HepG2 (cell line): ENCODE data around the gene CCDC88C. TPM values are rescaled to one million over a fixed set of nuclear protein-coding genes. Genes with fewer than 3 reads are reported as not detected.

Source experiments
- ATAC-seq: fragments of 200-7000 bp; cut with Tn5 transposase; 3 replicates; pipeline ENCODE4 v1.9.1; 2020; ENCODE audit warnings: mild to moderate bottlenecking, moderate library complexity
- BruUV-seq: library from RNA; stranded (reverse); fragments of 400-500 nt; replicated peaks from 2 replicates; lab custom pipeline; 2021; lab: Mats Ljungman, UMichigan
- CTCF ChIA-PET: fragments of 300-600 bp; formaldehyde crosslinking; extraction: SDS; loops from one replicate; lab custom pipeline; 2021; ENCODE audit warnings: low total read pairs, inconsistent platforms, low intra/inter-chr PET ratio; lab: Yijun Ruan, JAX
- POLR2A ChIA-PET: fragments of 350-600 bp; sonication (Branson Sonifier 250); formaldehyde crosslinking; loops from one replicate; lab custom pipeline; 2020; ENCODE audit warnings: antibody characterized with exemption, inconsistent platforms; lab: Yijun Ruan, JAX
- DNase-seq: peaks from one replicate; pipeline ENCODE4 v3.0.0-alpha.2; 2015; ENCODE audit warnings: low spot score
- FAIRE-seq: peaks from 3 replicates; lab custom pipeline; 2011; peaks lifted over from hg19 to GRCh38; lab: Jason Lieb, UNC
- H2AFZ ChIP-seq: one replicate; pipeline ENCODE4 v1.6.1; 2011; ENCODE audit warnings: low read length, inconsistent platforms
- H3K27ac ChIP-seq: fragments of 300-600 bp; 3 replicates; pipeline ENCODE4 v1.8.0; 2011; ENCODE audit warnings: mixed run types, mild to moderate bottlenecking, mixed read lengths, low read length, inconsistent platforms; ENCODE audit not compliant: insufficient read depth; ENCODE audit errors: extremely low read length
- H3K27me3 ChIP-seq, 2 experiments: fragments of 200-600 bp in 1 of 2; 2 replicates in 1 of 2; 3 replicates in 1 of 2; pipeline versions ENCODE4 v1.6.0 to v1.8.0; 2011; ENCODE audit warnings: low read length in 2 of 2, mild to moderate bottlenecking in 2 of 2, moderate library complexity in 2 of 2, inconsistent platforms in 1 of 2; ENCODE audit not compliant: insufficient read depth in 2 of 2, control insufficient read depth in 1 of 2
- H3K36me3 ChIP-seq, 2 experiments: fragments of 200-600 bp in 1 of 2; replicated peaks in 1 of 2; 2 replicates in 1 of 2; 3 replicates in 1 of 2; pipeline versions ENCODE4 v1.5.1 to v1.8.0; 2011; ENCODE audit warnings: low read length in 2 of 2, inconsistent platforms in 1 of 2; ENCODE audit not compliant: insufficient read depth in 2 of 2, control insufficient read depth in 1 of 2
- H3K4me1 ChIP-seq: 2 replicates; pipeline ENCODE4 v1.5.1; 2012; ENCODE audit warnings: low read length, inconsistent platforms; ENCODE audit not compliant: insufficient read depth
- H3K4me2 ChIP-seq: 2 replicates; pipeline ENCODE4 v1.6.0; 2011; ENCODE audit warnings: low read depth, low read length, inconsistent platforms
- H3K4me3 ChIP-seq, 3 experiments: fragments of 200-600 bp in 1 of 3; sonication (generic), shearing (Covaris generic) in 1 of 3; replicated peaks in 1 of 3; 2 replicates each; pipeline ENCODE4 v1.5.1; 2011 to 2016; ENCODE audit warnings: low read length in 3 of 3, inconsistent platforms in 2 of 3, low read depth in 2 of 3, mild to moderate bottlenecking in 2 of 3, control low read depth in 1 of 3, mixed read lengths in 1 of 3; ENCODE audit not compliant: insufficient read depth in 1 of 3
- H3K79me2 ChIP-seq: one replicate; pipeline ENCODE4 v1.6.1; 2011; ENCODE audit warnings: low read length, inconsistent platforms; ENCODE audit not compliant: insufficient read depth
- H3K9ac ChIP-seq: 2 replicates; pipeline ENCODE4 v1.6.0; 2011; ENCODE audit warnings: mild to moderate bottlenecking, low read depth, low read length, inconsistent platforms; ENCODE audit not compliant: insufficient read depth
- H3K9me3 ChIP-seq: 2 replicates; pipeline ENCODE4 v1.5.1; 2012; ENCODE audit warnings: mild to moderate bottlenecking, low read length
- H4K20me1 ChIP-seq: 2 replicates; pipeline ENCODE4 v1.6.0; 2011; ENCODE audit warnings: inconsistent platforms, mild to moderate bottlenecking, low read length, moderate library complexity; ENCODE audit not compliant: insufficient read depth
- ATF4 ChIP-seq, 2 experiments: fragments of 450-650 bp in 1 of 2; sonication (generic) in 1 of 2; formaldehyde crosslinking; IDR thresholded peaks; 2 replicates each; pipeline versions ENCODE4 v1.5.0 to v1.8.0; 2020 to 2022; ENCODE audit warnings: mild to moderate bottlenecking in 1 of 2, missing genetic modification reagents in 1 of 2
- ATF6 ChIP-seq: sonication (generic); formaldehyde crosslinking; conservative IDR thresholded peaks from 2 replicates; pipeline ENCODE4 v1.4.0; 2020; ENCODE audit warnings: missing genetic modification reagents
- DBP ChIP-seq: sonication (generic); formaldehyde crosslinking; IDR thresholded peaks from 2 replicates; pipeline ENCODE4 v1.4.0; 2020; ENCODE audit warnings: missing genetic modification reagents; ENCODE audit errors: not compliant biosample characterization
- KLF16 ChIP-seq, 2 experiments: sonication (generic) in 1 of 2; formaldehyde crosslinking in 1 of 2; IDR thresholded peaks; 2 replicates each; pipeline versions ENCODE4 v1.6.1 to v1.8.0; 2016 to 2023; ENCODE audit warnings: missing genetic modification reagents in 2 of 2, missing compliant biosample characterization in 1 of 2
- NFATC3 ChIP-seq: sonication (generic); formaldehyde crosslinking; IDR thresholded peaks from 2 replicates; pipeline ENCODE4 v1.5.1; 2020; ENCODE audit warnings: mild to moderate bottlenecking, missing genetic modification reagents
- PCBP2 ChIP-seq: fragments of 200-400 bp; formaldehyde crosslinking; optimal IDR thresholded peaks from 2 replicates; pipeline ENCODE3; 2018; ENCODE audit warnings: low read length, low read depth; ENCODE audit not compliant: poor library complexity, severe bottlenecking
- POLR2A ChIP-seq, 2 experiments: IDR thresholded peaks; 2 replicates each; pipeline ENCODE4 v1.6.1; 2011; ENCODE audit warnings: low read depth in 2 of 2, low read length in 2 of 2, mild to moderate bottlenecking in 1 of 2, moderate library complexity in 1 of 2; ENCODE audit not compliant: insufficient read depth in 1 of 2
- SPEN ChIP-seq: sonication (generic); formaldehyde crosslinking; IDR thresholded peaks from 2 replicates; pipeline ENCODE4 v1.5.1; 2020; ENCODE audit warnings: low read depth, mild to moderate bottlenecking, missing genetic modification reagents
- ZBTB34 ChIP-seq: sonication (generic); formaldehyde crosslinking; IDR thresholded peaks from 2 replicates; pipeline ENCODE4 v1.8.0; 2022; ENCODE audit warnings: mild to moderate bottlenecking, missing genetic modification reagents
- ZNF674 ChIP-seq: sonication (generic); formaldehyde crosslinking; IDR thresholded peaks from 2 replicates; pipeline ENCODE4 v1.5.0; 2020; ENCODE audit warnings: low read depth, mild to moderate bottlenecking, missing genetic modification reagents
- ZNF784 ChIP-seq: sonication (generic); formaldehyde crosslinking; IDR thresholded peaks from 2 replicates; pipeline ENCODE4 v1.5.1; 2020; ENCODE audit warnings: missing genetic modification reagents, mild to moderate bottlenecking, borderline replicate concordance
- ZNF83 ChIP-seq: sonication (generic); formaldehyde crosslinking; IDR thresholded peaks from 2 replicates; pipeline ENCODE4 v1.4.0; 2020; ENCODE audit warnings: missing genetic modification reagents, mild to moderate bottlenecking, borderline replicate concordance
- whole genome bisulfite sequencing: methylation state at CpG from one replicate; pipeline ENCODE4 v1.1.6; 2017; ENCODE audit warnings: low lambda C conversion rate; 5-methylcytosine and 5-hydroxymethylcytosine counted together
- in situ Hi-C: cut with HindIII; loops from 2 replicates; pipeline ENCODE4 v1.10.0; 2017; ENCODE audit warnings: low pct_unique_long_range_greater_than_20kb; ENCODE audit not compliant: extremely low pct_ligation_motif_present
- intact Hi-C: fragments of 100-400 bp; cut with micrococcal nuclease; formaldehyde crosslinking; loops from one replicate; pipeline ENCODE4 v1.10.0; 2022; ENCODE audit not compliant: unreplicated experiment
- polyA plus RNA-seq, 8 experiments: library from polyadenylated mRNA; depleted of rRNA in 3 of 8; stranded (reverse) in 7 of 8; unstranded in 1 of 8; fragments of >200 nt; fragmentation: Illumina TruSeq in 4 of 8; extraction: Trizol in 4 of 8; gene quantifications; 2 replicates each; pipeline versions ENCODE4 v1.2.1 to v1.2.3, GENCODE V29; 2011 to 2016; ENCODE audit warnings: low read depth in 4 of 8, missing spikeins in 1 of 8, mixed read lengths in 1 of 8; ENCODE audit not compliant: insufficient read depth in 1 of 8
- total RNA-seq, 5 experiments: library from RNA; depleted of rRNA; stranded (reverse); fragments of >200 nt; fragmentation: Illumina TruSeq; extraction: Trizol; gene quantifications; 2 replicates each; pipeline ENCODE4 v1.2.3, GENCODE V29; 2016; ENCODE audit warnings: low read depth in 1 of 5

Gene CCDC88C
- total and polyA plus RNA-seq, 2 of the 13 experiments (the other 11 are each of a cell fraction or from before 2014, with no cell fraction given) = 3.6 to 11.7 TPM

GRCh38 chr14:91300957-91301356 lies 116.7 kb downstream of the CCDC88C start (continued):
- TF ChIP-seq ATF4 (CRISPR knock-in tag; IDR thresholded peaks at IDR 0.05) = no peak

GRCh38 chr14:91300283-91300895 lies 117.2 kb downstream of the CCDC88C start:
- no peak for DNase-seq
- Histone ChIP-seq H3K4me1 (no peaks in the 10 kb centered on the region), H2AFZ (no peak overlapping the region), H3K36me3 (peaks cover 20 to 56% of the 10 kb centered on the region in 2 experiments), H3K27me3 (no peaks in the 10 kb centered on the region), H4K20me1 (no peaks in the 10 kb centered on the region), H3K9ac (no peak overlapping the region), H3K79me2 (no peaks in the 10 kb centered on the region), H3K9me3 (no peaks in the 10 kb centered on the region), H3K27ac (no peak overlapping the region), H3K4me3 (no peak overlapping the region), H3K4me2 (no peak overlapping the region)
- CTCF ChIA-PET = no interaction called here
- no peak for TF ChIP-seq ZBTB34 (CRISPR knock-in tag)
- no peak for TF ChIP-seq DBP
- no peak for TF ChIP-seq KLF16 (CRISPR knock-in tag; IDR thresholded peaks at IDR 0.05)
- no peak for TF ChIP-seq ZNF784 (CRISPR knock-in tag)
- TF ChIP-seq PCBP2 = no peak
- TF ChIP-seq POLR2A (IDR thresholded peaks at IDR 0.05; ENCODE audit: insufficient read depth in 1 of 2, low read depth in 2 of 2, low read length in 2 of 2) = no peak
- no peak for TF ChIP-seq ZNF83 (CRISPR knock-in tag)
- no peak for TF ChIP-seq NFATC3 (CRISPR knock-in tag)
- no peak for TF ChIP-seq ATF6 (CRISPR knock-in tag)
- no peak for TF ChIP-seq ZNF674 (CRISPR knock-in tag)
- TF ChIP-seq SPEN = no peak
- intact Hi-C loops = no loop called here
- POLR2A ChIA-PET = no interaction called here
- in situ Hi-C loops = no loop called here
- 95% methylated on average over 10 of the region's 10 CpGs for WGBS
- no TSS peak for BruUV-seq
- no peak for FAIRE-seq
- no peak for ATAC-seq
